ENCODE data around the gene ATPAF1. TPM values are rescaled to one million over a fixed set of nuclear protein-coding genes. Genes with fewer than 3 reads are reported as not detected.
A peak's percentile ranks its signal among the peaks of the same experiment; 100 is the strongest.
"Not testable (repeated sequence)": the region's sequence is repeated elsewhere in the genome, so short reads cannot be mapped to it uniquely, and the experiment has no call there.

The ATPAF1 gene
- total and polyA plus RNA-seq, 5 donors from 2014 or later = 22.5 to 89.3 (median 75.7) TPM

DNA sequence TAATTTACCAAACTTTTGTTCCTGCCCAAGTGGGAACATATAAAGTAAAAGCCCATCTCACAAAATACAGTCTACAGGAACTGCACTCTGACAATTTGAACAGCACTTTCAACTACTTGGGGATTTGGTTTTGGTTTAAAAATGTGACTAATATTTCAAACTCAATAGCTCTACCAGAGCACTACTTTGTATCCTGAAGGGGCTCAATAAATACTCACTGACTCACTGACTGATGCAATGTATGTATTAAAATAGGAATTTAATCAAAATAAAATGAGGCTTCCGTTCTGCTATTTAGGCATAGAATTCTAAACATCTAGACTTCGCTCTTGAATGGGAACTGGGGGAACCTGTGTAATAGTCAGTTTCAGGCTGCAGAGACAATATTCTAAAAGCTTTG, 28.9 kb upstream of the ATPAF1 start:
- DNase-seq (no peak), ATAC-seq (ENCODE audit: low read depth in 2 of 2) (no peak)
- Mint-ChIP-seq H3K27me3 (no peaks in the 10 kb centered on the region), H3K4me1 (peaks cover 12 to 40% (median 33%) of the 10 kb centered on the region in 4 donors), H3K9me3 (peaks cover 0 to 3% (median 0%) of the 10 kb centered on the region in 7 donors), H3K27ac (peak overlapping the region in 2 of 3 donors; percentile 42 to 60), H3K36me3 (peaks cover 47% of the 10 kb centered on the region), H3K4me3 (no peak overlapping the region)
- Histone ChIP-seq H3K27me3 (ENCODE audit: control insufficient read depth, insufficient read depth, low read length) (no peaks in the 10 kb centered on the region), H3K4me3 (ENCODE audit: low read depth, low read length) (no peak overlapping the region), H3K9me3 (ENCODE audit: control insufficient read depth in 2 of 2, low read length in 2 of 2) (no peaks in the 10 kb centered on the region), H3K4me1 (ENCODE audit: control insufficient read depth, insufficient read depth, low read length, poor library complexity, severe bottlenecking) (peaks cover 4% of the 10 kb centered on the region), H3K36me3 (ENCODE audit: control insufficient read depth, insufficient read depth, low read length) (peaks cover 65% of the 10 kb centered on the region), H3K27ac (ENCODE audit: insufficient read depth, low read length, poor library complexity, severe bottlenecking) (no peak overlapping the region)

GRCh38 chr1:46694676-46695075, 26.5 kb upstream of the ATPAF1 start:
- H3K4me3 Mint-ChIP-seq; DNase-seq; H3K9me3 Mint-ChIP-seq; H3K4me3 ChIP-seq (ENCODE audit: low read depth, low read length); H3K27me3 Mint-ChIP-seq; H3K27ac Mint-ChIP-seq; ATAC-seq (ENCODE audit: low read depth in 2 of 2); H3K9me3 ChIP-seq (ENCODE audit: control insufficient read depth in 2 of 2, low read length in 2 of 2); H3K27me3 ChIP-seq (ENCODE audit: control insufficient read depth, insufficient read depth, low read length); H3K4me1 ChIP-seq (ENCODE audit: control insufficient read depth, insufficient read depth, low read length, poor library complexity, severe bottlenecking); H3K27ac ChIP-seq (ENCODE audit: insufficient read depth, low read length, poor library complexity, severe bottlenecking): not testable (repeated sequence)
- Mint-ChIP-seq H3K4me1 (peaks cover 6 to 21% (median 20%) of the 10 kb centered on the region in 4 donors), H3K36me3 (peaks cover 60% of the 10 kb centered on the region)
- peaks cover 72% of the 10 kb centered on the region for H3K36me3 ChIP-seq (ENCODE audit: control insufficient read depth, insufficient read depth, low read length)

DNA sequence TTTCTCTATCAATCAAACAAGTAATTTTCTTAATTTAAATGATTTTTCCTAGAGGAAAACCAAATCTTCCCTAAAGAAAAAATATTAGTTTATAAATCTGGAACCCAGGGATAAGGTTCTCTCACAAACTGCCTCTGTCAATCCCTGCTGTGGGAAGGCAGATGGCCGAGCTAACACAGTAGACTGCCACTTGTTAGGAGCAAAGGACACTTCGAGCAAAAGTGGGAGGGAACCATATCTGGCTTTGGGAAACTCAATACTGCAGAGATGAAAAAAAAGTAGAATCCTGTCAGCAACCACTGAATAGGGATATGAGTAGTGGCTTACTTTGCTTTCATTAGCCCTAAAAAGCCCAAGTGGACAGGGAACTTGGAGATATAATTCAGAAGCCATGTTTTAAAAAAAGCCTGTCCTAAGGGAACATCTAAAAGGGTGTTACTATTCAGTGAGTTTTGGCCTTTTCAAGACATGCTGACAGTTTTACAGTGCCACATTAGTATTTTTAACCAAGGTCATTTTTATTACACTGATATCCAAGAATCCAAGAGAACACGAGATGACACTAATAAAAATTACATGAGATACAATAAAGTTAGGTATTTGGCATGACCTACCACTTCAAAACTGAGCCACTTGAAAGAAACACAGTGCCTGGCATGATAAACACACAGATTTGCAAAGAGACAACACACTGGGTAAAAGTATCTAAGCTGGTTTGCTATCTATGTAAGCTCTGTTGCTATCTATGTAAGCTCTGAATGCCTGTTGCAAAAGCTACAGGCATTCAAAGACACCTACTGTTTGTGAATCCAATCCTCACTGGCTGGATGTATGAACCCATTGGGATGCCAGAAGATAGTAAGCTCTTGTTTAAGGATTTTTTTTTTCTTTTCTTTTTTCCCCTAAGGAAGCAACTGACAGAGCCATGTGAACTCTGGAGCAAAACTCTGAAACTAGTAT, 24.9 kb upstream of the ATPAF1 start:
- Histone ChIP-seq H3K36me3 (ENCODE audit: control insufficient read depth, insufficient read depth, low read length) (peaks cover 73% of the 10 kb centered on the region), H3K27me3 (ENCODE audit: control insufficient read depth, insufficient read depth, low read length) (no peaks in the 10 kb centered on the region), H3K4me3 (ENCODE audit: low read depth, low read length) (no peak overlapping the region), H3K4me1 (ENCODE audit: control insufficient read depth, insufficient read depth, low read length, poor library complexity, severe bottlenecking) (no peaks in the 10 kb centered on the region), H3K9me3 (ENCODE audit: control insufficient read depth in 2 of 2, low read length in 2 of 2) (no peaks in the 10 kb centered on the region), H3K27ac (ENCODE audit: insufficient read depth, low read length, poor library complexity, severe bottlenecking) (no peak overlapping the region)
- Mint-ChIP-seq H3K27me3 (no peaks in the 10 kb centered on the region), H3K27ac (peak overlapping the region in 1 of 3 donors; percentile 56), H3K36me3 (peaks cover 64% of the 10 kb centered on the region), H3K4me3 (no peak overlapping the region), H3K9me3 (peaks cover 0 to 3% (median 0%) of the 10 kb centered on the region in 7 donors), H3K4me1 (peaks cover 5 to 9% (median 7%) of the 10 kb centered on the region in 4 donors)
- no peak for ATAC-seq (ENCODE audit: low read depth in 2 of 2)
- no peak for DNase-seq

GRCh38 chr1:46691997-46692790, 24.0 kb upstream of the ATPAF1 start:
- DNase-seq (no peak), ATAC-seq (ENCODE audit: low read depth in 2 of 2) (no peak)
- H3K27ac Mint-ChIP-seq = peak overlapping the region in 1 of 3 donors; percentile 33
- H3K9me3 Mint-ChIP-seq = peaks cover 0 to 3% (median 0%) of the 10 kb centered on the region in 7 donors
- no peaks in the 10 kb centered on the region for H3K4me1 ChIP-seq (ENCODE audit: control insufficient read depth, insufficient read depth, low read length, poor library complexity, severe bottlenecking)
- no peak overlapping the region for H3K4me3 ChIP-seq (ENCODE audit: low read depth, low read length)
- no peak overlapping the region for H3K4me3 Mint-ChIP-seq
- H3K36me3 Mint-ChIP-seq = peaks cover 67% of the 10 kb centered on the region
- H3K27me3 Mint-ChIP-seq = no peaks in the 10 kb centered on the region
- peaks cover 4 to 6% (median 5%) of the 10 kb centered on the region in 4 donors for H3K4me1 Mint-ChIP-seq
- H3K27ac ChIP-seq (ENCODE audit: insufficient read depth, low read length, poor library complexity, severe bottlenecking) = no peak overlapping the region
- peaks cover 81% of the 10 kb centered on the region for H3K36me3 ChIP-seq (ENCODE audit: control insufficient read depth, insufficient read depth, low read length)
- H3K9me3 ChIP-seq (ENCODE audit: control insufficient read depth in 2 of 2, low read length in 2 of 2) = no peaks in the 10 kb centered on the region
- H3K27me3 ChIP-seq (ENCODE audit: control insufficient read depth, insufficient read depth, low read length) = no peaks in the 10 kb centered on the region

GRCh38 chr1:46690931-46691421, 22.8 kb upstream of the ATPAF1 start:
- peaks cover 67% of the 10 kb centered on the region for H3K36me3 Mint-ChIP-seq
- no peaks in the 10 kb centered on the region for H3K9me3 ChIP-seq (ENCODE audit: control insufficient read depth in 2 of 2, low read length in 2 of 2)
- no peaks in the 10 kb centered on the region for H3K27me3 Mint-ChIP-seq
- peaks cover 0 to 6% (median 5%) of the 10 kb centered on the region in 4 donors for H3K4me1 Mint-ChIP-seq
- H3K27me3 ChIP-seq (ENCODE audit: control insufficient read depth, insufficient read depth, low read length) = no peaks in the 10 kb centered on the region
- peaks cover 0 to 3% (median 0%) of the 10 kb centered on the region in 7 donors for H3K9me3 Mint-ChIP-seq
- peak overlapping the region in 1 of 3 donors; percentile 29 for H3K27ac Mint-ChIP-seq
- no peaks in the 10 kb centered on the region for H3K4me1 ChIP-seq (ENCODE audit: control insufficient read depth, insufficient read depth, low read length, poor library complexity, severe bottlenecking)
- no peak for ATAC-seq (ENCODE audit: low read depth in 2 of 2)
- no peak overlapping the region for H3K4me3 Mint-ChIP-seq
- H3K4me3 ChIP-seq (ENCODE audit: low read depth, low read length) = no peak overlapping the region
- peaks cover 84% of the 10 kb centered on the region for H3K36me3 ChIP-seq (ENCODE audit: control insufficient read depth, insufficient read depth, low read length)
- no peak for DNase-seq
- no peak overlapping the region for H3K27ac ChIP-seq (ENCODE audit: insufficient read depth, low read length, poor library complexity, severe bottlenecking)

DNA sequence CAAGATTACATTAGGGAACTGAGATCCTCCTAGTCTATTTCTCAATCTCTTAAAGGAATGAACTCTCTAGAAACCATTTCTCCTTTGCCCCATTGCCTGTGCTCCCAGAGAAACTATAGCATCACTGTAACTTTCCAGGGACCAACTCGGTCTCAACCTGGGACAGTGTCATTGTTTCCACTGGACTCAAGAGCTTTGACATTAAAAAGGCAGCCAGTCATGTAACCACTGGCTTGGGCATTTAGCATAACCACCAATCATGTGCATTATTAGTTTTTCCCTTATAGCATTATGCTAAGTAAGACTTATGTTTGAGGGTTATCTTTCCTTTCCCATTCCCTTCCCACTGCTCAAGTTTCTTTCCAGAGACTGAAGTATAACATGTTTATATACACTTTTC, 21.7 kb upstream of the ATPAF1 start:
- no peaks in the 10 kb centered on the region for H3K27me3 ChIP-seq (ENCODE audit: control insufficient read depth, insufficient read depth, low read length)
- Mint-ChIP-seq H3K27me3 (no peaks in the 10 kb centered on the region), H3K27ac (no peak overlapping the region), H3K4me1 (peaks cover 0 to 6% (median 1%) of the 10 kb centered on the region in 4 donors), H3K4me3 (no peak overlapping the region), H3K9me3 (no peaks in the 10 kb centered on the region), H3K36me3 (peaks cover 57% of the 10 kb centered on the region)
- ATAC-seq (ENCODE audit: low read depth in 2 of 2) (no peak), DNase-seq (no peak)
- no peaks in the 10 kb centered on the region for H3K9me3 ChIP-seq (ENCODE audit: control insufficient read depth in 2 of 2, low read length in 2 of 2)
- H3K27ac ChIP-seq (ENCODE audit: insufficient read depth, low read length, poor library complexity, severe bottlenecking) = no peak overlapping the region
- H3K4me3 ChIP-seq (ENCODE audit: low read depth, low read length) = no peak overlapping the region
- no peaks in the 10 kb centered on the region for H3K4me1 ChIP-seq (ENCODE audit: control insufficient read depth, insufficient read depth, low read length, poor library complexity, severe bottlenecking)
- H3K36me3 ChIP-seq (ENCODE audit: control insufficient read depth, insufficient read depth, low read length) = peaks cover 82% of the 10 kb centered on the region

DNA sequence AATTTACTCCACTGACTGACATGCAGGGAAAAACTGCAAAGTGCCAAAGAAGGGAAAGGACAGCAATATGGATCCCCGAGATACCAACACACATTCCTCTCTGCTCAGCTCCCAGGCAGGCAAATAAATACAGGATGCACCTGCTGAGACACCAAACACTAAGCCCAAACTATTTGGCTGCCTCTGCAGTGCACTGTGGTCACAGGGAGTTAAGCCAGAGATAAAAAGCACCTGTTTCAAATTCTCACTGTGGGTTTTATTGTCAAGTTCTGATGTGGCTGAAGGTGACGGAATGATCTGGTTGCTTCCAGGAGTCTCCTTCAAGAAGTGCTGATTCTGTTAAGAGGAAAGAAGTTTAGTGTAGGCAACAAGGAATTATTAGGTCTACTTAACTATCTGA, 21.2 kb upstream of the ATPAF1 start:
- no peak overlapping the region for H3K4me3 ChIP-seq (ENCODE audit: low read depth, low read length)
- H3K4me3 Mint-ChIP-seq = no peak overlapping the region
- no peaks in the 10 kb centered on the region for H3K4me1 ChIP-seq (ENCODE audit: control insufficient read depth, insufficient read depth, low read length, poor library complexity, severe bottlenecking)
- no peak overlapping the region for H3K27ac Mint-ChIP-seq
- peaks cover 52% of the 10 kb centered on the region for H3K36me3 Mint-ChIP-seq
- H3K4me1 Mint-ChIP-seq = peaks cover 0 to 6% (median 1%) of the 10 kb centered on the region in 4 donors
- DNase-seq (no peak), ATAC-seq (ENCODE audit: low read depth in 2 of 2) (no peak)
- H3K9me3 Mint-ChIP-seq = no peaks in the 10 kb centered on the region
- H3K36me3 ChIP-seq (ENCODE audit: control insufficient read depth, insufficient read depth, low read length) = peaks cover 88% of the 10 kb centered on the region
- H3K27me3 Mint-ChIP-seq = no peaks in the 10 kb centered on the region
- no peak overlapping the region for H3K27ac ChIP-seq (ENCODE audit: insufficient read depth, low read length, poor library complexity, severe bottlenecking)
- no peaks in the 10 kb centered on the region for H3K27me3 ChIP-seq (ENCODE audit: control insufficient read depth, insufficient read depth, low read length)
- no peaks in the 10 kb centered on the region for H3K9me3 ChIP-seq (ENCODE audit: control insufficient read depth in 2 of 2, low read length in 2 of 2)
